Muscle layer of duodenum (tissue), 2 donors: ENCODE results near the gene ICAM1.
A peak's percentile ranks its signal among the peaks of the same experiment; 100 is the strongest.
"Not testable (repeated sequence)": the region's sequence is repeated elsewhere in the genome, so short reads cannot be mapped to it uniquely, and the experiment has no call there.

ENCODE experiments used
- H3K27ac ChIP-seq: one replicate; pipeline ENCODE4 v1.7.0; 2013; ENCODE audit warnings: mild to moderate bottlenecking, low read length
- H3K27me3 ChIP-seq: one replicate; pipeline ENCODE4 v1.7.0; 2013; ENCODE audit warnings: low read depth, mild to moderate bottlenecking, control low read depth, low read length
- H3K36me3 ChIP-seq, 2 donors: one replicate each; pipeline ENCODE4 v1.7.0; 2013; ENCODE audit warnings: low read length in 2 of 2, control low read depth in 1 of 2, mild to moderate bottlenecking in 1 of 2; ENCODE audit not compliant: insufficient read depth in 2 of 2, control insufficient read depth in 1 of 2
- H3K4me1 ChIP-seq, 2 donors: one replicate each; pipeline ENCODE4 v1.7.0; 2013; ENCODE audit warnings: low read length in 2 of 2, mild to moderate bottlenecking in 2 of 2, control low read depth in 1 of 2, moderate library complexity in 1 of 2; ENCODE audit not compliant: insufficient read depth in 2 of 2, control insufficient read depth in 1 of 2
- H3K4me3 ChIP-seq, 2 donors: one replicate each; pipeline ENCODE4 v1.7.0; 2013; ENCODE audit warnings: low read length in 2 of 2, low read depth in 1 of 2, mild to moderate bottlenecking in 1 of 2
- H3K9me3 ChIP-seq, 2 donors: one replicate each; pipeline ENCODE4 v1.7.0; 2013; ENCODE audit warnings: low read length in 2 of 2, control low read depth in 1 of 2, mild to moderate bottlenecking in 1 of 2; ENCODE audit not compliant: control insufficient read depth in 1 of 2
- donor health status: healthy.

Gene ICAM1

GRCh38 chr19:10279737-10280442, 9.0 kb downstream of the ICAM1 start:
- Histone ChIP-seq H3K9me3 (no peaks in the 10 kb centered on the region), H3K27ac (no peak overlapping the region), H3K4me3 (no peak overlapping the region), H3K27me3 (no peaks in the 10 kb centered on the region), H3K36me3 (peaks cover 10 to 20% of the 10 kb centered on the region in 2 donors), H3K4me1 (no peaks in the 10 kb centered on the region)

GRCh38 chr19:10282043-10282442, 11.1 kb downstream of the ICAM1 start:
- H3K4me3 ChIP-seq, H3K27me3 ChIP-seq, H3K27ac ChIP-seq, H3K9me3 ChIP-seq: not testable (repeated sequence)
- H3K4me1 ChIP-seq = peaks cover 0 to 12% of the 10 kb centered on the region in 2 donors
- H3K36me3 ChIP-seq = peaks cover 20 to 29% of the 10 kb centered on the region in 2 donors

DNA sequence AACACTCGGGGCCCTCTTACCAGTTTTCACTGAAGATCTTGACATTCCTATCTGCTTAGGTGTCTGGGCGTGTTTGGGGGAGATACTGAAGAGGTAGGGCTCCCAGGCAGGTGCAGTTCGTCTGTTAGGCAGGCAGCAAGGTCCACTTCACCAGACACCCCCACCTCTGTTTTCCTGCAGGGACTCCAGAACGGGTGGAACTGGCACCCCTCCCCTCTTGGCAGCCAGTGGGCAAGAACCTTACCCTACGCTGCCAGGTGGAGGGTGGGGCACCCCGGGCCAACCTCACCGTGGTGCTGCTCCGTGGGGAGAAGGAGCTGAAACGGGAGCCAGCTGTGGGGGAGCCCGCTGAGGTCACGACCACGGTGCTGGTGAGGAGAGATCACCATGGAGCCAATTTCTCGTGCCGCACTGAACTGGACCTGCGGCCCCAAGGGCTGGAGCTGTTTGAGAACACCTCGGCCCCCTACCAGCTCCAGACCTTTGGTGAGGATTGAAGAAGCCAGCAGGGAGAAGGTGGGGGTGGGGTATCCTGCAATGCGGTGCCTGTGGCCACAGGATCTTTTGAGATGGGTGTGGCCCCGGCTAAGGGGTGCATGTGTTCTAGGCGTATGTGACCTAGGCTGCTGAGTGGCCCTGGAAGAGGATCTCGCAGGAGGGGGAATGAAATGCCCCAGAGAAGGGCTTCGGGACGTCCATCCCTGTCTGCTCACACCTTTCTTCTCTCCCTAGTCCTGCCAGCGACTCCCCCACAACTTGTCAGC, 12.6 kb downstream of the ICAM1 start:
- no peak overlapping the region for H3K27ac ChIP-seq
- peaks cover 0 to 24% of the 10 kb centered on the region in 2 donors for H3K4me1 ChIP-seq
- peaks cover 17 to 29% of the 10 kb centered on the region in 2 donors for H3K36me3 ChIP-seq
- no peak overlapping the region for H3K4me3 ChIP-seq
- peaks cover 10% of the 10 kb centered on the region for H3K27me3 ChIP-seq
- no peaks in the 10 kb centered on the region for H3K9me3 ChIP-seq

- H3K4me3 ChIP-seq = no peak overlapping the region
- peaks cover 0 to 33% of the 10 kb centered on the region in 2 donors for H3K4me1 ChIP-seq
- H3K27ac ChIP-seq = no peak overlapping the region
- no peaks in the 10 kb centered on the region for H3K9me3 ChIP-seq
- H3K36me3 ChIP-seq = peaks cover 17 to 29% of the 10 kb centered on the region in 2 donors
- H3K27me3 ChIP-seq = peaks cover 17% of the 10 kb centered on the region
Observed at GRCh38 chr19:10284065-10284959, 13.4 kb downstream of the ICAM1 start.

DNA sequence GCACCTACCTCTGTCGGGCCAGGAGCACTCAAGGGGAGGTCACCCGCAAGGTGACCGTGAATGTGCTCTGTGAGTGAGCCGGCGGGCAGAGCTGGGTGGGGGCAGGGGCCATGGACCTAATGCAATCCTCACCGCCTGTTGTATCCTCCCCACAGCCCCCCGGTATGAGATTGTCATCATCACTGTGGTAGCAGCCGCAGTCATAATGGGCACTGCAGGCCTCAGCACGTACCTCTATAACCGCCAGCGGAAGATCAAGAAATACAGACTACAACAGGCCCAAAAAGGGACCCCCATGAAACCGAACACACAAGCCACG, 14.0 kb downstream of the ICAM1 start:
- Histone ChIP-seq H3K36me3 (peaks cover 17 to 29% of the 10 kb centered on the region in 2 donors), H3K9me3 (no peaks in the 10 kb centered on the region), H3K27ac (no peak overlapping the region), H3K4me3 (no peak overlapping the region), H3K27me3 (peaks cover 20% of the 10 kb centered on the region), H3K4me1 (peaks cover 0 to 39% of the 10 kb centered on the region in 2 donors)

DNA sequence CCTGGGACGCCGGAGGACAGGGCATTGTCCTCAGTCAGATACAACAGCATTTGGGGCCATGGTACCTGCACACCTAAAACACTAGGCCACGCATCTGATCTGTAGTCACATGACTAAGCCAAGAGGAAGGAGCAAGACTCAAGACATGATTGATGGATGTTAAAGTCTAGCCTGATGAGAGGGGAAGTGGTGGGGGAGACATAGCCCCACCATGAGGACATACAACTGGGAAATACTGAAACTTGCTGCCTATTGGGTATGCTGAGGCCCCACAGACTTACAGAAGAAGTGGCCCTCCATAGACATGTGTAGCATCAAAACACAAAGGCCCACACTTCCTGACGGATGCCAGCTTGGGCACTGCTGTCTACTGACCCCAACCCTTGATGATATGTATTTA, 14.5 kb downstream of the ICAM1 start:
- H3K27ac ChIP-seq = no peak overlapping the region
- peaks cover 17 to 29% of the 10 kb centered on the region in 2 donors for H3K36me3 ChIP-seq
- H3K27me3 ChIP-seq = peaks cover 25% of the 10 kb centered on the region
- H3K9me3 ChIP-seq = no peaks in the 10 kb centered on the region
- no peak overlapping the region for H3K4me3 ChIP-seq
- peaks cover 4 to 43% of the 10 kb centered on the region in 2 donors for H3K4me1 ChIP-seq

- Histone ChIP-seq H3K36me3 (peaks cover 17 to 29% of the 10 kb centered on the region in 2 donors), H3K27ac (no peak within 1 kb of the TSS), H3K27me3 (peaks cover 42% of the 10 kb centered on the region), H3K4me3 (no peak within 1 kb of the TSS), H3K4me1 (peaks cover 5 to 60% of the 10 kb centered on the region in 2 donors), H3K9me3 (no peaks in the 10 kb centered on the region)
Observed at GRCh38 chr19:10286803-10287737, 16.1 kb downstream of the ICAM1 start, which contains the start of gene ICAM4. TSS of gene ICAM4 (plus strand) at chr19:10286955. CDS start at chr19:10287013, 58 bp downstream.

DNA sequence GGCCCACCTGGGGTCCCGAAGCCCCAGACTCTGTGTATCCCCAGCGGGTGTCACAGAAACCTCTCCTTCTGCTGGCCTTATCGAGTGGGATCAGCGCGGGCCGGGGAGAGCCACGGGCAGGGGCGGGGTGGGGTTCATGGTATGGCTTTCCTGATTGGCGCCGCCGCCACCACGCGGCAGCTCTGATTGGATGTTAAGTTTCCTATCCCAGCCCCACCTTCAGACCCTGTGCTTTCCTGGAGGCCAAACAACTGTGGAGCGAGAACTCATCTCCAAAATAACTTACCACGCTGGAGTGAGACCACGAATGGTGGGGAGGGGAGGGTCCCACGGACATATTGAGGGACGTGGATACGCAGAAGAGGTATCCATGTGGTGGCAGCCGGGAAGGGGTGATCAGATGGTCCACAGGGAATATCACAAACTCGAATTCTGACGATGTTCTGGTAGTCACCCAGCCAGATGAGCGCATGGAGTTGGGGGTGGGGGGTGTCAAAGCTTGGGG, 17.8 kb downstream of the ICAM1 start:
- peaks cover 58% of the 10 kb centered on the region for H3K27me3 ChIP-seq

GRCh38 chr19:10289167-10289835, 18.4 kb downstream of the ICAM1 start:
- H3K4me1 ChIP-seq = peaks cover 5 to 70% of the 10 kb centered on the region in 2 donors
- peaks cover 64% of the 10 kb centered on the region for H3K27me3 ChIP-seq
- no peak overlapping the region for H3K27ac ChIP-seq

More for the DNA sequence above, 17.8 kb downstream of the ICAM1 start:
- Histone ChIP-seq H3K27ac (no peak overlapping the region), H3K9me3 (no peaks in the 10 kb centered on the region), H3K4me1 (peaks cover 5 to 70% of the 10 kb centered on the region in 2 donors), H3K4me3 (peak overlapping the region; percentile 16 to 60), H3K36me3 (peaks cover 12 to 23% of the 10 kb centered on the region in 2 donors)

More at GRCh38 chr19:10289167-10289835, 18.4 kb downstream of the ICAM1 start:
- Histone ChIP-seq H3K9me3 (no peaks in the 10 kb centered on the region), H3K4me3 (peak overlapping the region; percentile 16 to 60), H3K36me3 (peaks cover 12 to 18% of the 10 kb centered on the region in 2 donors)
